Right lobe of liver (tissue), 6 donors: ENCODE measurements around the gene CAPN14. TPM values are rescaled to one million over a fixed set of nuclear protein-coding genes. Genes with fewer than 3 reads are reported as not detected.

Experiments
- ATAC-seq, 4 donors: fragments of 200-7000 bp; cut with Tn5 transposase; one replicate each; pipeline ENCODE4 v1.9.1; 2020; ENCODE audit warnings: mild to moderate bottlenecking in 4 of 4, moderate library complexity in 4 of 4
- DNase-seq, 3 donors: peaks; one replicate each; pipeline ENCODE4 v3.0.0-alpha.2; 2020
- H3K27ac ChIP-seq, 3 donors: fragments of 200-600 bp; one replicate each; pipeline ENCODE4 v1.8.0; 2022
- H3K27me3 ChIP-seq, 2 donors: fragments of 200-600 bp; one replicate each; pipeline ENCODE4 v1.8.0; 2022
- H3K36me3 ChIP-seq, 4 donors: fragments of 200-600 bp; sonication (generic) in 1 of 4; one replicate each; pipeline versions ENCODE4 v1.5.1 to v1.8.0; 2017 to 2022; ENCODE audit warnings: control low read depth in 1 of 4
- H3K4me1 ChIP-seq, 4 donors: fragments of 200-600 bp; sonication (generic) in 1 of 4; one replicate each; pipeline versions ENCODE4 v1.5.1 to v1.8.0; 2017 to 2022; ENCODE audit warnings: control low read depth in 1 of 4
- H3K4me3 ChIP-seq, 3 donors: fragments of 200-600 bp; one replicate each; pipeline ENCODE4 v1.8.0; 2022
- H3K9me3 ChIP-seq, 4 donors: fragments of 200-600 bp; sonication (generic) in 1 of 4; one replicate each; pipeline versions ENCODE4 v1.5.1 to v1.8.0; 2017 to 2022; ENCODE audit warnings: control low read depth in 1 of 4
- CTCF ChIP-seq, 4 donors: fragments of 200-600 bp in 3 of 4; fragments of 450-650 bp in 1 of 4; IDR thresholded peaks; one replicate each; pipeline versions ENCODE4 v1.5.1 to v1.8.0; 2016 to 2022; ENCODE audit warnings: antibody characterized with exemption in 4 of 4, mild to moderate bottlenecking in 2 of 4
- POLR2A ChIP-seq: fragments of 450-650 bp; IDR thresholded peaks from one replicate; pipeline ENCODE4 v1.6.1; 2017; ENCODE audit warnings: antibody characterized with exemption, mild to moderate bottlenecking
- whole genome bisulfite sequencing: methylation state at CpG from one replicate; pipeline ENCODE4 v1.1.6; 2018; ENCODE audit warnings: low coverage, low lambda C conversion rate; ENCODE audit not compliant: insufficient coverage; ENCODE audit errors: missing lambda C conversion rate; 5-methylcytosine and 5-hydroxymethylcytosine counted together
- intact Hi-C, 2 donors: fragments of 100-400 bp; cut with DNase I; formaldehyde crosslinking; loops; one replicate each; pipeline versions ENCODE4 v1.11.2 to v1.14.1; 2022
- total RNA-seq, 6 experiments: library from RNA; depleted of rRNA in 2 of 6; stranded (reverse); fragments of >200 nt in 2 of 6; fragmentation: NEBNext Ultra II Directional in 3 of 6; extraction: Animal tissue kit (Norgen Biotek cat#: 25700) in 3 of 6; gene quantifications; one replicate each; pipeline versions ENCODE4 v1.1.0 to v1.2.4, GENCODE V29; 2016 to 2023
- donor health status: DM: no; HTN: yes; CAD: no.
- donor health status: DM: no; HTN: no; CAD: no.
- donor health status: DM: no; HTN: no; CAD: no.
- donor health status: DM: no; HTN: yes; CAD: no.
- donor health status: DM: no; HTN: yes; CAD: no.

The CAPN14 gene
- total RNA-seq, 6 experiments from 2014 or later, result 0.12 TPM; not detected in 5

GRCh38 chr2:31171142-31171541, 46.2 kb downstream of the CAPN14 start:
- no peaks in the 10 kb centered on the region for H3K27me3 ChIP-seq
- no peaks in the 10 kb centered on the region for H3K36me3 ChIP-seq
- ATAC-seq, result no peak
- H3K4me1 ChIP-seq, result no peaks in the 10 kb centered on the region
- H3K9me3 ChIP-seq, result no peaks in the 10 kb centered on the region
- TF ChIP-seq POLR2A, result no peak
- no peak for TF ChIP-seq CTCF (IDR thresholded peaks at IDR 0.05)
- no peak overlapping the region for H3K4me3 ChIP-seq
- no peak for DNase-seq
- WGBS, result 70% methylated on average over 3 of the region's 4 CpGs
- H3K27ac ChIP-seq, result no peak overlapping the region
- intact Hi-C loops, result loop anchor here in 1 of 2 donors (10.0 kb wide), 1 partner anchor 456 kb away; no protein-coding TSS in a partner anchor

- TF ChIP-seq POLR2A (no peak), CTCF (IDR thresholded peaks at IDR 0.05) (peak; percentile 89 to 93 (median 90))
- no peaks in the 10 kb centered on the region for H3K36me3 ChIP-seq
- no peaks in the 10 kb centered on the region for H3K27me3 ChIP-seq
- DNase-seq (peak; percentile 52 to 67 (median 62)), ATAC-seq (peak; percentile 95 to 100 (median 96))
- no peaks in the 10 kb centered on the region for H3K9me3 ChIP-seq
- H3K4me3 ChIP-seq, result no peak overlapping the region
- intact Hi-C loops, result loop anchor here in 1 of 2 donors (10.0 kb wide), 1 partner anchor 455 kb away; no protein-coding TSS in a partner anchor
- H3K4me1 ChIP-seq, result no peaks in the 10 kb centered on the region
- WGBS, result 0% methylated on average over 1 of the region's 4 CpGs
- no peak overlapping the region for H3K27ac ChIP-seq
Observed at GRCh38 chr2:31170071-31170698, 47.1 kb downstream of the CAPN14 start.

GRCh38 chr2:31168291-31168690, 49.0 kb downstream of the CAPN14 start:
- DNase-seq, result no peak
- Histone ChIP-seq H3K27ac (no peak overlapping the region), H3K4me3 (no peak overlapping the region), H3K9me3 (no peaks in the 10 kb centered on the region), H3K36me3 (no peaks in the 10 kb centered on the region), H3K27me3 (no peaks in the 10 kb centered on the region), H3K4me1 (no peaks in the 10 kb centered on the region)
- WGBS, result 77% methylated on average over 3 of the region's 6 CpGs
- intact Hi-C loops, result loop anchor here in 1 of 2 donors (5.0 kb wide), 1 partner anchor 456 kb away; no protein-coding TSS in a partner anchor
- TF ChIP-seq CTCF (IDR thresholded peaks at IDR 0.05), result no peak
- no peak for TF ChIP-seq POLR2A
- ATAC-seq, result no peak

- no peak for ATAC-seq
- TF ChIP-seq POLR2A (no peak), CTCF (IDR thresholded peaks at IDR 0.05) (no peak)
- intact Hi-C loops, result loop anchor here in 1 of 2 donors (5.0 kb wide), 1 partner anchor 455 kb away; no protein-coding TSS in a partner anchor
Observed at GRCh38 chr2:31166925-31167324, 50.4 kb downstream of the CAPN14 start.

More at GRCh38 chr2:31166925-31167324, 50.4 kb downstream of the CAPN14 start:
- DNase-seq, result no peak
- Histone ChIP-seq H3K27ac (no peak overlapping the region), H3K36me3 (no peaks in the 10 kb centered on the region), H3K9me3 (no peaks in the 10 kb centered on the region), H3K4me1 (no peaks in the 10 kb centered on the region), H3K27me3 (no peaks in the 10 kb centered on the region), H3K4me3 (no peak overlapping the region)
- WGBS, result 14% methylated on average over 1 of the region's 1 CpG
